Endothelial cell (in vitro differentiated cells): ENCODE measurements around the gene CAMSAP1. TPM values are rescaled to one million over a fixed set of nuclear protein-coding genes. Genes with fewer than 3 reads are reported as not detected.

Experiments
- DNase-seq: peaks from one replicate; pipeline ENCODE4 v3.0.0; 2021; ENCODE audit warnings: low spot score
- H3K27ac Mint-ChIP-seq: one replicate; pipeline ENCODE4 v1.8.0; 2021; ENCODE audit warnings: mixed read lengths, inconsistent platforms; ENCODE audit not compliant: unreplicated experiment
- H3K27me3 Mint-ChIP-seq: one replicate; pipeline ENCODE4 v1.8.0; 2021; ENCODE audit warnings: mild to moderate bottlenecking, moderate library complexity, mixed read lengths, inconsistent platforms; ENCODE audit not compliant: unreplicated experiment
- H3K36me3 Mint-ChIP-seq: one replicate; pipeline ENCODE4 v1.8.0; 2021; ENCODE audit warnings: mild to moderate bottlenecking, low read depth, mixed read lengths, inconsistent platforms; ENCODE audit not compliant: unreplicated experiment
- H3K4me1 Mint-ChIP-seq: one replicate; pipeline ENCODE4 v1.8.0; 2021; ENCODE audit warnings: mild to moderate bottlenecking, mixed read lengths, inconsistent platforms; ENCODE audit not compliant: unreplicated experiment
- H3K4me3 Mint-ChIP-seq: one replicate; pipeline ENCODE4 v1.8.0; 2021; ENCODE audit warnings: mild to moderate bottlenecking, mixed read lengths, inconsistent platforms; ENCODE audit not compliant: unreplicated experiment
- H3K9me3 Mint-ChIP-seq: one replicate; pipeline ENCODE4 v1.8.0; 2021; ENCODE audit warnings: mixed read lengths, inconsistent platforms; ENCODE audit not compliant: unreplicated experiment
- total RNA-seq: library from RNA; stranded (reverse); fragmentation: NEBNext Ultra II Directional; extraction: Animal tissue kit (Norgen Biotek cat#: 25700); gene quantifications from one replicate; pipeline ENCODE4 v1.2.1, GENCODE V29; 2021; ENCODE audit not compliant: unreplicated experiment
- TF ChIP-seq, protein P1 (sequence below): fragments of 200-600 bp; sonication (generic); IDR thresholded peaks from one replicate; pipeline ENCODE4 v1.5.0; 2021; ENCODE audit warnings: antibody characterized with exemption; ENCODE audit not compliant: unreplicated experiment

CAMSAP1 gene
- total RNA-seq, 1 donor from 2014 or later = 44.7 TPM

DNA sequence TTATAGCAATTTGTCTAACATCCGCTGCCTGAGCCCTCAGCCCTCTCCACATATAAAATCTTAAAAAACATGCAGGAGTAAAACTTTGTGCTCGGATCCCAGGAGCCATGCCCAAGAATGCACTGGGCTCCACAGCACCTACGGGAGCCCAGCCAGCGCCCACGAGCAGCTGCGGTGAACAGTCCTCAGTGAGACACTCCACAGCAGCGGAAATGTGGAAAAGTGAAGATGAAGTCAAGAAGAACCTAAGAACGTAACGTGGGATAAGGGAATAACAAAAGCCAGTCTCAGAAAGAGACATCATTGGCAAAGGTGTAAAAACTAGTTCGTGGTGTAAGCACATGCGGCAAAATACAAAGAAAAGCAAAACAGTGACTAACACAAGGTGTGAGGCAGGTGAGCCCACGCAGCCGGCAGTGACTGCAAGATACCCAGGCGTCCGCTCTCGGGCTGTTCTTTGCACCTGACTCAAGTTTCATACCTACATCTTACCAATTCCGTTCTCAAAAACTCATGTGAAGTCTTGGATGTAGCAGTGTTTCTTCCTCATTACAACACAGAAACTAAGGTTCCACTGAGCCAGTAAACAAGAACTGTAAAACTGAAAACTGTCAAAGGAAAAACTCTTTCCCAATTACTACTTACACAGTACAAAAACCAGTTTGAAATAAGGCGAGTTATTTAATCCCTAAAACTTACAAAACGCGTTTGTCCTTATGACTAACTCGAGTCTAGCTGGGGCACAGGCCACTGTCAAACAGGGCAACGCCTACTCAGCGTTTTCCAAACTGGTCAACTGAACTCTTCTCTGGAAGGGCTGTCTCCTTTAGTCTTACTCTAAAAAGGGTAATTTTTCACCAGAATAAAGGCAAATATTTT lies 1.7 kb downstream of the CAMSAP1 start:
- Mint-ChIP-seq H3K36me3 (peaks cover 32% of the 10 kb centered on the region), H3K4me1 (peaks cover 23% of the 10 kb centered on the region), H3K27ac (no peak overlapping the region), H3K9me3 (no peaks in the 10 kb centered on the region), H3K4me3 (peak overlapping the region; percentile 97), H3K27me3 (peaks cover 6% of the 10 kb centered on the region)
- TF ChIP-seq, protein P1, sequence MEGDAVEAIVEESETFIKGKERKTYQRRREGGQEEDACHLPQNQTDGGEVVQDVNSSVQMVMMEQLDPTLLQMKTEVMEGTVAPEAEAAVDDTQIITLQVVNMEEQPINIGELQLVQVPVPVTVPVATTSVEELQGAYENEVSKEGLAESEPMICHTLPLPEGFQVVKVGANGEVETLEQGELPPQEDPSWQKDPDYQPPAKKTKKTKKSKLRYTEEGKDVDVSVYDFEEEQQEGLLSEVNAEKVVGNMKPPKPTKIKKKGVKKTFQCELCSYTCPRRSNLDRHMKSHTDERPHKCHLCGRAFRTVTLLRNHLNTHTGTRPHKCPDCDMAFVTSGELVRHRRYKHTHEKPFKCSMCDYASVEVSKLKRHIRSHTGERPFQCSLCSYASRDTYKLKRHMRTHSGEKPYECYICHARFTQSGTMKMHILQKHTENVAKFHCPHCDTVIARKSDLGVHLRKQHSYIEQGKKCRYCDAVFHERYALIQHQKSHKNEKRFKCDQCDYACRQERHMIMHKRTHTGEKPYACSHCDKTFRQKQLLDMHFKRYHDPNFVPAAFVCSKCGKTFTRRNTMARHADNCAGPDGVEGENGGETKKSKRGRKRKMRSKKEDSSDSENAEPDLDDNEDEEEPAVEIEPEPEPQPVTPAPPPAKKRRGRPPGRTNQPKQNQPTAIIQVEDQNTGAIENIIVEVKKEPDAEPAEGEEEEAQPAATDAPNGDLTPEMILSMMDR = no peak
- DNase-seq = no peak

GRCh38 chr9:135903786-135904520 lies 3.4 kb downstream of the CAMSAP1 start:
- TF ChIP-seq, protein P1 = no peak
- H3K4me3 Mint-ChIP-seq = no peak overlapping the region
- H3K27ac Mint-ChIP-seq = no peak overlapping the region

GRCh38 chr9:135903358-135903656 lies 4.0 kb downstream of the CAMSAP1 start:
- Mint-ChIP-seq H3K27me3 (peaks cover 3% of the 10 kb centered on the region), H3K9me3 (no peaks in the 10 kb centered on the region), H3K27ac (no peak overlapping the region), H3K36me3 (peaks cover 28% of the 10 kb centered on the region), H3K4me3 (no peak overlapping the region), H3K4me1 (peaks cover 24% of the 10 kb centered on the region)
- DNase-seq = no peak
- TF ChIP-seq, protein P1 = no peak

More at GRCh38 chr9:135903786-135904520, 3.4 kb downstream of the CAMSAP1 start:
- peaks cover 5% of the 10 kb centered on the region for H3K27me3 Mint-ChIP-seq
- peaks cover 29% of the 10 kb centered on the region for H3K36me3 Mint-ChIP-seq
- no peaks in the 10 kb centered on the region for H3K9me3 Mint-ChIP-seq
- DNase-seq = no peak
- H3K4me1 Mint-ChIP-seq = peaks cover 28% of the 10 kb centered on the region

DNA sequence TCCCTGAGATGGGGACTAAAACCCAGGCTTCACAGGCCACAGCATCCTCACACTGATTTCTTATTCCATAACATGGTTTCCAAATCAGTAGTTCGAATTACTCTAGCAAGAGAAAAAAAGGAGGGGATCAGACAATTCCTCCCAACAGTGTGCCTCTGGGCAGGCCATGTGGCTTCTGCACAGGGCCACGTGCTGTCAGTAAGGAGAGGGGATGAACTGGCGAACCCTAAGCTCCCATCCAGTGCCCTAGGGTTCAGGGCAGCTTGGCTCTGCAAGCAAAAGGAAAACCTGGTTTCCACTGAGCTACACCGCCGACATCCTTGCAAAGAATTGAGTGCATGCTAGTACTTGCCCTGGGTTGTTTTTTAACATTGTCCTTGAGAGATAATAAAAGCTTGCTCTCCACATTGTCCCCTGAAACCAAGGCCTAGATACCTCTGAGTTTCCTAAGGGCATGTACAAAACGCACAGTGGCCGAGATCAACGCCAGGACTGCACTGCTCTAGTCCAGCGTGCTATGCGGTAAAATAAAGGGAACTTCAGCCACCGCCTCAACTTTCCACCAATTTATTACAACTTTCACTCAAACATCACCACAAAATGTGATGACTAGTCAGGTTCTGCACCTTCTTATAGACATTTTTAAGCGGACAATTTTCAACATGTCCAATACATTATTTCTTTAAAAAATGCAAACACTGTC lies 4.5 kb downstream of the CAMSAP1 start:
- Mint-ChIP-seq H3K4me3 (no peak overlapping the region), H3K4me1 (peaks cover 24% of the 10 kb centered on the region), H3K27me3 (peaks cover 3% of the 10 kb centered on the region), H3K36me3 (peaks cover 28% of the 10 kb centered on the region), H3K9me3 (no peaks in the 10 kb centered on the region), H3K27ac (no peak overlapping the region)
- TF ChIP-seq, protein P1 = no peak
- DNase-seq = no peak
